ENCODE results near the gene ICE1. TPM values are rescaled to one million over a fixed set of nuclear protein-coding genes. Genes with fewer than 3 reads are reported as not detected.

Gene ICE1, protein sequence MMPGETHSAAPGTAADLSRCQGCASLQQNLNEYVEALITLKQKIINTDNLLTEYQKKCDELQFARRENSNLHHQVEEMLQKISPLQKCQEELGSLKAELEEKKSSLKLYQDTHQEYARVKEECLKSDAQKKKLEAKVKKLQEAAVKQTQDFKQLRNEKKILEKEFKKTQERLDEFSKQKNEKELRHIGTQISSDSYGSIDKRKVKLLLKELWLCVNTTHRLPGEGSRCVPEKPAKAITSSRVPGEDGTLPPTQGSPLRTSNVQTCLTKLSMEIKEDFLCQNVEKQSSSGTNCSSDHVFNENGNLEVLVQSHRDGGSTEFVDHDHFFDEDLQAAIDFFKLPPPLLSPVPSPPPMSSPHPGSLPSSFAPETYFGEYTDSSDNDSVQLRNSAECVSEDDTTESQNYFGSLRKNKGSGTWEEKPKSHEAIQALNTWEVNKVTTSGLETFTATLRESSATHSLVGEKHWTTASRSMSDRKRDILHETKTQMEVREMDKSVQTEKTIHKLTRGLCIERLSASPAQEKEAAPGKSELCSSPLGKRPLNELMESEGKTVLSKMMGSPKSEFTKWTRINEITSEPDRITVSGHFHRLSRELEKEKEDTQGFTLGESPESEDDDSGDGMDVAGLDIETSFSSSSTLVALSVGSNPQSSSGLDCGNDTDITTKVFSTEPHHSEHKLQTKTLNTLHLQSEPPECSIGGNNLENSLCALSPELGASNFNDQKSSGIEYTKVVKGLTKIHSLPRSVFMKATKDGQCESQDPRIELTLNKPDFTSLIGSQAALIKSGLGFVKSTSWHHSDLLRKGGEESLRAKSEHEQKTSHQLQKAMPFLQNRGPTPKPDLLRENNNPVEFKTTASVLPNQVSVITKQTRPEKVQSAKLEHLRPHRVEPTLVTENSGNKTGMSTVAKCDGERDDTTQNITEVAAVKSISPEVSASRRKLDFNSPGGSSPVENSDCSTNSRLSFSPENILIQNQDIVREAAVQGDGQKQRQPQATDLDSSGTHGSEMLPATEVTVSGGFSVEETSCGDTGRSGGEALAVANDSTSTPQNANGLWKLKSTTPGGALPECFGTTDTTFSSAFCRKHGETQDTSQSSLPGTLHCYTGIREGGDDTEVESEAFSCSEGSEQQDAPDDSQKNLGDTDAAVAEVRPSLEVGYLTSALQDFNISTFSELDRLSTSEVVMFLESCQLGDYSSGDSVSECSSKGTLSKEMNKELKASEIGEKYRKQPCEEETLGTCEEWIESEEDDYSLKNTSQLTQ (N-terminal part only)
- total RNA-seq: 10 to 100 TPM; 19.8 to 51.9 (median 25.9) TPM

DNA sequence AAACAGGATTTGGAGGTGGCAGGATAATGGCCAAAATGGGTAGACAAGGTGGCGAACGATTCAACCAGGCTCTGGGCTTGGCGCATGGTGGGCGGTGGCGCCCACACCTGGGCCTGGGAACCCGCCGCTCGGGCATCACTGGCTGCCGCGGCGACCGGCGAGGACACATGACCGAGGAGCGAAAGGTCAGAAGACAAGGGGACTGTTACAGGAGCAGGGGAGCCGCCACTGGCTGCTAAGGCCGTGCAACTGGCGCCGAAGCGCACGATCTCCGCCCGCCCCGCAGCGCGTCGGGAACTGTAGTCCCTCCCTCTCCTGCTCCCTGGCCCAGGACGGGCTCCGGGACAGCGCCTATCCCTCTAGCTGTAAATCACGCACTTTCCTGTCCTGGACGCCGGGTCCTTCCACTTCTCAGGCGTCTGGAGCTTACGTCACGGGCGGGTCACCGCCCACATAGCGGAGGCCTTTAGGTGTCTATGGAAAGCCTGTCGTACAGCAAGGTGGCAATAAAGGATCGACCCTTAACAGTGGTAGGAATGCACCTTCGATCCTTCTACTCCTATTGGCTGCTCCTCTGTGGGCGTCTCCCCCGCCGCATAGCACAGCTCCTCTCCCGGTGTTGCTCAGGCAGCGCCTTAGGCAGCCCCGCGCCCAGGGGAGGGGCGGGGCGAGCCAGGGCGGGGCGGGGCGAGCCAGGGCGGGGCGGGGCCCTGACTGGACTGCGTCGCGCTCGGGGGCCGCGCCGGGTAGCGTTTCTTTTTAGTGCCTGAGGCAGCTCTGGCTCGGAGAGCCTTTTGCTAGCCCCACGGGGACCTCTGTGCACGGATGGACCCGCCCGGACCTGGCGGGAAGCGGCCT, at the start of gene ICE1:
TSS of gene ICE1 (plus strand) at position 717 of the 858 bp plus-strand sequence. CDS start 239 bp downstream, outside the sequence.
- Histone ChIP-seq H3K4me3 (peak within 1 kb of the TSS; percentile 76 to 99 (median 94)), H3K27me3 (no peaks in the 10 kb centered on the region), H3K4me1 (peaks cover 18 to 37% (median 28%) of the 10 kb centered on the region in 4 donors), H3K9me3 (no peaks in the 10 kb centered on the region), H3K36me3 (no peaks in the 10 kb centered on the region), H3K27ac (peak within 1 kb of the TSS; percentile 91 to 97 (median 94))
- intact Hi-C loops (cut with DNase I; ENCODE audit: low total_unique reads) (no loop called here), in situ Hi-C loops (cut with MboI; ENCODE audit: low pct_ligation_motif_present in 1 of 4, low pct_unique_long_range_greater_than_20kb in 1 of 4, low sequenced_read_pairs in 3 of 4) (loop anchor here in 2 of 4 donors (25.0 kb wide), 2 partner anchors 285 to 535 kb away; partner anchors contain the start of gene ADAMTS16 (in 1 of the 2))
- TF ChIP-seq POLR2AphosphoS5 (IDR thresholded peaks at IDR 0.05): peak; percentile 82 to 91 (median 90)
- TF ChIP-seq, protein P1, sequence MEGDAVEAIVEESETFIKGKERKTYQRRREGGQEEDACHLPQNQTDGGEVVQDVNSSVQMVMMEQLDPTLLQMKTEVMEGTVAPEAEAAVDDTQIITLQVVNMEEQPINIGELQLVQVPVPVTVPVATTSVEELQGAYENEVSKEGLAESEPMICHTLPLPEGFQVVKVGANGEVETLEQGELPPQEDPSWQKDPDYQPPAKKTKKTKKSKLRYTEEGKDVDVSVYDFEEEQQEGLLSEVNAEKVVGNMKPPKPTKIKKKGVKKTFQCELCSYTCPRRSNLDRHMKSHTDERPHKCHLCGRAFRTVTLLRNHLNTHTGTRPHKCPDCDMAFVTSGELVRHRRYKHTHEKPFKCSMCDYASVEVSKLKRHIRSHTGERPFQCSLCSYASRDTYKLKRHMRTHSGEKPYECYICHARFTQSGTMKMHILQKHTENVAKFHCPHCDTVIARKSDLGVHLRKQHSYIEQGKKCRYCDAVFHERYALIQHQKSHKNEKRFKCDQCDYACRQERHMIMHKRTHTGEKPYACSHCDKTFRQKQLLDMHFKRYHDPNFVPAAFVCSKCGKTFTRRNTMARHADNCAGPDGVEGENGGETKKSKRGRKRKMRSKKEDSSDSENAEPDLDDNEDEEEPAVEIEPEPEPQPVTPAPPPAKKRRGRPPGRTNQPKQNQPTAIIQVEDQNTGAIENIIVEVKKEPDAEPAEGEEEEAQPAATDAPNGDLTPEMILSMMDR (IDR thresholded peaks at IDR 0.05): peak in 1 of 5 experiments; percentile 7
- TF ChIP-seq EP300 (IDR thresholded peaks at IDR 0.05; ENCODE audit: low read depth): peak; percentile 58
- TF ChIP-seq POLR2A (IDR thresholded peaks at IDR 0.05): peak; percentile 62
- peak; percentile 97 for DNase-seq
- 0 to 1% methylated on average over 2 to 53 of the region's 71 CpGs for WGBS, 2 donors (ENCODE audit: low coverage in 1 of 2)

DNA sequence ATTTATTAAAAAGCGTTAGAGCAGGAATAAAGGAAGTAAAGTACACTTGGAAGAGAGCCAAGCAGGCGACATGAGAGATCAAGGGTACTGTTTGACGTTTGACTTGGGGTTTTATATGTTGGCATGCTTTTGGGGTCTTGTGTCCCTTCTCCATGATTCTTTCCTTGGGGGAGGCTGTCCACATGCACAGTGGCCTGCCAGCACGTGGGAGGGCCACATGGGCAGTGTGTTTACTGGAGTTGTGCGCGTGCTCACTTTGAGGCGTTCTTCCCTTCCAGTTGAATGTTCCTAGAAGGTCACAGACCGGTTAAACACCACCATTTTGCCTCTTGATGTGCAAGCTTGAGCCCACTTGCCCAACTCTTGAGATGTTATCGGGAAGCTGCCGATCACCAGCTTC, 49.5 kb upstream of the ICE1 start:
- no peaks in the 10 kb centered on the region for H3K9me3 ChIP-seq
- 55 to 78% methylated on average over 5 to 10 of the region's 10 CpGs for WGBS, 2 donors (ENCODE audit: low coverage in 1 of 2)
- no peaks in the 10 kb centered on the region for H3K27me3 ChIP-seq
- no peak for DNase-seq
- in situ Hi-C loops (cut with MboI; ENCODE audit: low pct_ligation_motif_present in 1 of 4, low pct_unique_long_range_greater_than_20kb in 1 of 4, low sequenced_read_pairs in 3 of 4) (no loop called here), intact Hi-C loops (cut with DNase I; ENCODE audit: low total_unique reads) (no loop called here)
- H3K4me3 ChIP-seq: no peak overlapping the region
- H3K27ac ChIP-seq: no peak overlapping the region
- TF ChIP-seq POLR2AphosphoS5 (IDR thresholded peaks at IDR 0.05): no peak
- TF ChIP-seq, protein P1 (IDR thresholded peaks at IDR 0.05): no peak
- TF ChIP-seq POLR2A (IDR thresholded peaks at IDR 0.05): no peak
- no peak for TF ChIP-seq EP300 (IDR thresholded peaks at IDR 0.05; ENCODE audit: low read depth)
- H3K4me1 ChIP-seq: peaks cover 0 to under 1% (median 0%) of the 10 kb centered on the region in 4 donors
- no peaks in the 10 kb centered on the region for H3K36me3 ChIP-seq

DNA sequence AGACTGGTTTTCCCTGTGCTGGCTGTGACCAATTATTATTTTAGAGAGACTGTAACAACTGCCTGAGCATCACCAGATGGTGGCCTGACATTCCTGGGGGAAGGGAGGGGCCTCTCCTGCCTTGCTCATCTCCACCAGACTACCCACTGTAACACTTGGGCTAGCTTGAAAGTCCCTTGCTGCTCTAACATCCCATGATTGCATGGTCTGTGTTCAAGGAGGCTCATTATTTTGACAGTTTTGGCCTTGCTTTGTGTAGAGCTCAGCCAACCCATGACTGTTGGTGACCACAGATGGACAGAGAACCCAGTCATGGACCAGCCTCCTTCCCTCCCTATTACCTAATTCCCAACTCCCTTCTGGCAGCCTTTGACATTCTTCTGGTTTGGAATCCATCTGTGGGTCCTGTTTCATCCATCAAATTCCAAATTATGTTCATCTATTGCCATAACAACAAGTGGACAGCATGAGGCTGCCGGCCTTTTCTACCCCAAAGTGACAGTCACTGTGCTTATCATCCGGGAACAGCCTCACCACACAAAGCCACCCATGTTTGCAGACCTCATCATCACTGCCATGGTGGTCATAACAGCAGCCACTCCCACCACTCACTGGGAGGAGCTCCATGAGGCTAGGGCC, 49.0 kb upstream of the ICE1 start:
- WGBS, 2 donors (ENCODE audit: low coverage in 1 of 2): 79% methylated on average over 2 of the region's 2 CpGs; no CpG with 5 or more reads in 1 of the 2 donors
- in situ Hi-C loops (cut with MboI; ENCODE audit: low pct_ligation_motif_present in 1 of 4, low pct_unique_long_range_greater_than_20kb in 1 of 4, low sequenced_read_pairs in 3 of 4) (no loop called here), intact Hi-C loops (cut with DNase I; ENCODE audit: low total_unique reads) (no loop called here)
- no peak for DNase-seq
- Histone ChIP-seq H3K27ac (no peak overlapping the region), H3K4me1 (no peaks in the 10 kb centered on the region), H3K4me3 (no peak overlapping the region), H3K27me3 (no peaks in the 10 kb centered on the region), H3K36me3 (no peaks in the 10 kb centered on the region), H3K9me3 (no peaks in the 10 kb centered on the region)
- TF ChIP-seq, protein P1 (IDR thresholded peaks at IDR 0.05): no peak
- TF ChIP-seq POLR2A (IDR thresholded peaks at IDR 0.05) (no peak), POLR2AphosphoS5 (IDR thresholded peaks at IDR 0.05) (no peak), EP300 (IDR thresholded peaks at IDR 0.05; ENCODE audit: low read depth) (no peak)

Data from transverse colon (tissue), 4 donors.